ENCODE results near the gene ST6GALNAC3. TPM values are rescaled to one million over a fixed set of nuclear protein-coding genes. Genes with fewer than 3 reads are reported as not detected.

The ST6GALNAC3 gene
- total RNA-seq, 2 donors from 2014 or later = 2.5 to 5.7 TPM

DNA sequence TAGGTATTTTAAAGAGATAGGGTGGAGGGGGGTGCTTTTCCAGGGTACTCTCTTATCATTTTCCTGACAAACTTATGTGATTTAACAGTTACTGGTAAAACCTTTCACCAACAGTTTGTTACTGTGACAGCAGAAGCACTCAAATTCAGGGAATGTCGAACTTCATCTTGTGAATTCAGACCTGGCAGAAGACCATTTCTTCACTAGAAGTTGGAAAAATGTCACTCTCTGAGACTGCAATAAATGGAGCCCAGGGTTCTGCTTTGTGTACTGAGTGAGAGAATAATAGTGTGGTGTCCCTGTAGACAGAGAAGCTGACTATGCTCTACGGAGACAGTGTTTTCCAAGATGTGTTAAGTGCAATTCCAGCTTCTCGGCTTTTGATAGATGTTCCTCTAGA is 200.2 kb downstream of the ST6GALNAC3 start:
- no peak for DNase-seq
- Histone ChIP-seq H3K9me3 (no peaks in the 10 kb centered on the region), H3K4me1 (no peaks in the 10 kb centered on the region), H3K27me3 (no peaks in the 10 kb centered on the region), H3K27ac (no peak overlapping the region), H3K4me3 (no peak overlapping the region), H3K36me3 (no peaks in the 10 kb centered on the region), H3K9ac (ENCODE audit: low read depth in 2 of 2, low read length in 2 of 2) (no peak overlapping the region)
- TF ChIP-seq, protein P1, sequence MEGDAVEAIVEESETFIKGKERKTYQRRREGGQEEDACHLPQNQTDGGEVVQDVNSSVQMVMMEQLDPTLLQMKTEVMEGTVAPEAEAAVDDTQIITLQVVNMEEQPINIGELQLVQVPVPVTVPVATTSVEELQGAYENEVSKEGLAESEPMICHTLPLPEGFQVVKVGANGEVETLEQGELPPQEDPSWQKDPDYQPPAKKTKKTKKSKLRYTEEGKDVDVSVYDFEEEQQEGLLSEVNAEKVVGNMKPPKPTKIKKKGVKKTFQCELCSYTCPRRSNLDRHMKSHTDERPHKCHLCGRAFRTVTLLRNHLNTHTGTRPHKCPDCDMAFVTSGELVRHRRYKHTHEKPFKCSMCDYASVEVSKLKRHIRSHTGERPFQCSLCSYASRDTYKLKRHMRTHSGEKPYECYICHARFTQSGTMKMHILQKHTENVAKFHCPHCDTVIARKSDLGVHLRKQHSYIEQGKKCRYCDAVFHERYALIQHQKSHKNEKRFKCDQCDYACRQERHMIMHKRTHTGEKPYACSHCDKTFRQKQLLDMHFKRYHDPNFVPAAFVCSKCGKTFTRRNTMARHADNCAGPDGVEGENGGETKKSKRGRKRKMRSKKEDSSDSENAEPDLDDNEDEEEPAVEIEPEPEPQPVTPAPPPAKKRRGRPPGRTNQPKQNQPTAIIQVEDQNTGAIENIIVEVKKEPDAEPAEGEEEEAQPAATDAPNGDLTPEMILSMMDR (IDR thresholded peaks at IDR 0.05) = no peak
- intact Hi-C loops (cut with DNase I) = no loop called here

DNA sequence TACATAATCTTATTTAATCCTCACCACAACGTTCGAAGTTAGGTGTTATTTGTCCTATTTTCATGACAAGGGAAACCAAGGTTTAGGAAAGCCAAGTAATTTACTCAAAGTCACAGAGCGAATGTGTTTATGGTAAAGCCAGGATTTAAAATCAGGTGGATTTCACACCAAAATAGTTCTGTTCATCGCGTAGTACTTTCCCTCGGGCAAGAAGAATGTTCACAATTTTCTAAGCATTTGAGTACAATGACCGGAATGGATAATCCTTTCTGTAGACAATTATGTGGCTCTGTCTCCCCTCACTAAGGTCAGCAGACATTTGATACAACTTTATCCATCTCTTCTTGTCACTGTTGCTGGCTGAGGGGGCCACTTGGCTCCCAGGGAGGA is 204.2 kb downstream of the ST6GALNAC3 start:
- no peak overlapping the region for H3K4me3 ChIP-seq
- TF ChIP-seq, protein P1 (IDR thresholded peaks at IDR 0.05) = no peak
- H3K36me3 ChIP-seq = no peaks in the 10 kb centered on the region
- H3K27ac ChIP-seq = no peak overlapping the region
- intact Hi-C loops (cut with DNase I) = no loop called here
- DNase-seq = no peak
- H3K9me3 ChIP-seq = no peaks in the 10 kb centered on the region
- H3K4me1 ChIP-seq = no peaks in the 10 kb centered on the region
- H3K9ac ChIP-seq (ENCODE audit: low read depth in 2 of 2, low read length in 2 of 2) = no peak overlapping the region
- H3K27me3 ChIP-seq = no peaks in the 10 kb centered on the region

DNA sequence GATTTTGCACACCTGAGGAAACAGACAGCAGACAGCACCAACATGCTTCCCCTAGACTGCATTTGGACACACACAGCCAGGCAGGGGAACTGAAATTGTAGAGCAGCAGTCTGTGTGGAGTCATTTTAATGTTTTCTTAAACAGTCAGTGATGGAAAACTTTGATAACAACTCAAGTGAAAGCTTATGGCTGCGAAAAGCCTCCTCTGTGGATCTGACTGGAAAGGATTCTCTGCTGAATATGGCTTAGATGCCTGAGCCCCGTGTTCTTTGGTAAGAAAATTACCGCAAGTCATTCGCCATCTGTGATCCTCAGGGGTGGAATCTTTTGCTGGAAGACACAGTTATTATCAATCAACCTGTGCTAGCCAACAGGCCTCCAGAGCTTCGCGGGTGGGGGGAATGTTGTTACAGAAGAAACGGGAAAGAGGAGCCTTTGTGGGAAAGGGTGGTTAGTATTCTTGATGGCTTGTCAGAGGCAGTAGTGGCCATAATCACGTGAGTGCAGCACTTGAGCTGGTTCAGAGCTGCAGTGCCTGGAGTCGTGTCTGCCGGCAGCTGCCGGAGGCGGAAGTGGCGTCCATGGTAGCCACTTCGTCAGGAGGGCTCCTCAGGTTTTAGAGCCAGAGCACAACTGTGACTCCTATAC is 204.7 kb downstream of the ST6GALNAC3 start:
- TF ChIP-seq, protein P1 (IDR thresholded peaks at IDR 0.05) = no peak
- no peaks in the 10 kb centered on the region for H3K9me3 ChIP-seq
- H3K9ac ChIP-seq (ENCODE audit: low read depth in 2 of 2, low read length in 2 of 2) = no peak overlapping the region
- H3K36me3 ChIP-seq = no peaks in the 10 kb centered on the region
- no peak overlapping the region for H3K27ac ChIP-seq
- H3K27me3 ChIP-seq = no peaks in the 10 kb centered on the region
- no peak for DNase-seq
- no peak overlapping the region for H3K4me3 ChIP-seq
- intact Hi-C loops (cut with DNase I) = no loop called here
- H3K4me1 ChIP-seq = no peaks in the 10 kb centered on the region

DNA sequence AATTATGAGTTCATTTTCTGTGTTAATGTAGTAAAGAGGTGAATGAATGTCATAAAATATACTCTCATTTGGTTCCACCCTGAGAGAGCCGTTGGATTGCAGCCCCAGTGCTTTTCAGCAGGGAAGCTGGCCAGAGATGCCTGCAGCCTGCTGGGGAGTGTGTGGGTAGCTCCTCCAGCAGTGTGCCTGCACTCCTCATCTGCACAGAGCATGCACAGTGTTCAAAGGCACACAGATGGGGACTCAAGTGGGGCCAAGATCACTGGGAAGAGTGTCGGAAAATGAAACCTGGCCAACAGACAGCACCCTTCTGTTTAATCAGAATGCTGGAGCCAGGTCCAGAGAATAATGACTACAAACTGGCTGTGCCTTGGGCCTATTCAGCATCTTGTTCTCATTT is 206.8 kb downstream of the ST6GALNAC3 start:
- DNase-seq = no peak
- no peaks in the 10 kb centered on the region for H3K4me1 ChIP-seq
- H3K27ac ChIP-seq = no peak overlapping the region
- intact Hi-C loops (cut with DNase I) = no loop called here
- no peak overlapping the region for H3K4me3 ChIP-seq
- H3K9me3 ChIP-seq = no peaks in the 10 kb centered on the region
- no peaks in the 10 kb centered on the region for H3K36me3 ChIP-seq
- H3K27me3 ChIP-seq = no peaks in the 10 kb centered on the region
- H3K9ac ChIP-seq (ENCODE audit: low read depth in 2 of 2, low read length in 2 of 2) = no peak overlapping the region
- TF ChIP-seq, protein P1 (IDR thresholded peaks at IDR 0.05) = no peak

DNA sequence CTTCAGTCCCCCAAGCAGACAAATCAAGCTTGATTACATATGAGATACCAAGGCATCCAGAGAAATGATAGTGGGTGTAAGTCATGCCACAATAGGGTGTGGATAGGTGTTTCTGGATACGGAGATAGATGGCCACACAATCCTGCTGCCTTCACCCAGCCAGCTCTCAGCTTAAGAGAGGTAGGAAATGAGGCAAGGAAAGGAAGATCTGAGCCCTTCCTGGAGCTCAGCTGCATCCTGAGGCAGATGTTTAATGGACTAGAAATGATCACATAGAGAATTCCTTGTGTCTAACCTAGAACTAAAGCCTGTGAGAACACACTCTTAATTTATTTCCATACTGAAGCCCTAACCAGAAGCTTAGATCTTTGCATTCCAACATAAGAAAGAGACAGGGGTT is 210.3 kb downstream of the ST6GALNAC3 start:
- intact Hi-C loops (cut with DNase I) = no loop called here
- no peak overlapping the region for H3K27ac ChIP-seq
- TF ChIP-seq, protein P1 (IDR thresholded peaks at IDR 0.05) = no peak
- no peaks in the 10 kb centered on the region for H3K9me3 ChIP-seq
- no peaks in the 10 kb centered on the region for H3K36me3 ChIP-seq
- no peaks in the 10 kb centered on the region for H3K27me3 ChIP-seq
- no peak for DNase-seq
- no peak overlapping the region for H3K9ac ChIP-seq (ENCODE audit: low read depth in 2 of 2, low read length in 2 of 2)
- no peaks in the 10 kb centered on the region for H3K4me1 ChIP-seq
- H3K4me3 ChIP-seq = no peak overlapping the region

All from colonic mucosa (tissue), 4 donors.